Ectodermal cell (in vitro differentiated cells): ENCODE measurements around the gene MBD5.

ENCODE experiments used
- H3K27ac ChIP-seq: 2 replicates; pipeline ENCODE4 v1.7.0; 2013; ENCODE audit warnings: mild to moderate bottlenecking, low read depth, low read length; ENCODE audit not compliant: insufficient read depth, poor library complexity, severe bottlenecking
- H3K27me3 ChIP-seq: 2 replicates; pipeline ENCODE4 v1.7.0; 2013; ENCODE audit warnings: mild to moderate bottlenecking, low read length; ENCODE audit not compliant: insufficient read depth, control insufficient read depth, poor library complexity, severe bottlenecking
- H3K36me3 ChIP-seq: one replicate; pipeline ENCODE4 v1.7.0; 2013; ENCODE audit warnings: low read length; ENCODE audit not compliant: control insufficient read depth, insufficient read depth
- H3K4me1 ChIP-seq: one replicate; pipeline ENCODE4 v1.7.0; 2013; ENCODE audit warnings: low read length; ENCODE audit not compliant: control insufficient read depth, insufficient read depth
- H3K4me3 ChIP-seq: 2 replicates; pipeline ENCODE4 v1.7.0; 2013; ENCODE audit warnings: low read depth, low read length, control low read depth; ENCODE audit not compliant: insufficient read depth
- H3K9me3 ChIP-seq: 2 replicates; pipeline ENCODE4 v1.7.0; 2013; ENCODE audit warnings: mild to moderate bottlenecking, low read length, moderate library complexity; ENCODE audit not compliant: control insufficient read depth
- WGBS, 2 experiments: methylation state at CpG; one replicate each; pipeline ENCODE4 v1.1.7; 2013; ENCODE audit warnings: missing lambda C conversion rate in 2 of 2; 5-methylcytosine and 5-hydroxymethylcytosine counted together

The MBD5 gene

GRCh38 chr2:148165975-148166374 lies 145.1 kb downstream of the MBD5 start:
- Histone ChIP-seq H3K9me3 (no peaks in the 10 kb centered on the region), H3K4me1 (no peaks in the 10 kb centered on the region), H3K4me3 (no peak overlapping the region), H3K27ac (no peak overlapping the region), H3K36me3 (no peaks in the 10 kb centered on the region), H3K27me3 (no peaks in the 10 kb centered on the region)
- WGBS, 2 experiments = 100% methylated on average over 1 of the region's 1 CpG; no CpG with 5 or more reads in 1 of the 2 experiments

DNA sequence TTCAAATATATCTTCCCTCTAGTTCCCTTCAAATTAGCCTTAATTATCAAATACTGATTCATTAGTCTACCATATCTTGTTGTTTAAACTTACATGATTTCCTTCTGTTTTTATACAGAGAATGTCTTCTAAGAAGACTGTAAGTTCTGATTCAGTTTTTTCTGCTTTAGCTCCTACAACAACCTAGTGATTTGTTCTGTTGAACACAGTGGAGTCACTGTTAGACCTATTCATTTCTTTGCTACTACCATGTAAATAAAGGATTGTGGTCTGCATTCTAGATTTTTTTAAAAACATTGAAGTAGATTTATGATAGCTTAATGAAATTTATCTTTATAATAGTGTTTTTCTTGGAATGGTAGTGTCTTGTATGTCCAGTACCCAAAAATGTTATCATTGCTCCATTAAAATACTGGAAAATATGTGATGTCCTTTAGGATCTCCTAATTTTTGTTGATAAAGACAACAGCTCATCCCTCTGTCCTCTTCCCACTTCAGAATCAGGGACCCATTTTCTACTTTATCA lies 146.4 kb downstream of the MBD5 start:
- Histone ChIP-seq H3K27ac (no peak overlapping the region), H3K9me3 (no peaks in the 10 kb centered on the region), H3K4me1 (no peaks in the 10 kb centered on the region), H3K36me3 (no peaks in the 10 kb centered on the region), H3K4me3 (no peak overlapping the region), H3K27me3 (no peaks in the 10 kb centered on the region)

GRCh38 chr2:148167855-148168254 lies 147.0 kb downstream of the MBD5 start:
- no peaks in the 10 kb centered on the region for H3K27me3 ChIP-seq
- no peaks in the 10 kb centered on the region for H3K4me1 ChIP-seq
- no CpG with 5 or more reads among the region's 1 CpG for WGBS, 2 experiments
- H3K27ac ChIP-seq = no peak overlapping the region
- H3K9me3 ChIP-seq = no peaks in the 10 kb centered on the region
- no peak overlapping the region for H3K4me3 ChIP-seq
- no peaks in the 10 kb centered on the region for H3K36me3 ChIP-seq

DNA sequence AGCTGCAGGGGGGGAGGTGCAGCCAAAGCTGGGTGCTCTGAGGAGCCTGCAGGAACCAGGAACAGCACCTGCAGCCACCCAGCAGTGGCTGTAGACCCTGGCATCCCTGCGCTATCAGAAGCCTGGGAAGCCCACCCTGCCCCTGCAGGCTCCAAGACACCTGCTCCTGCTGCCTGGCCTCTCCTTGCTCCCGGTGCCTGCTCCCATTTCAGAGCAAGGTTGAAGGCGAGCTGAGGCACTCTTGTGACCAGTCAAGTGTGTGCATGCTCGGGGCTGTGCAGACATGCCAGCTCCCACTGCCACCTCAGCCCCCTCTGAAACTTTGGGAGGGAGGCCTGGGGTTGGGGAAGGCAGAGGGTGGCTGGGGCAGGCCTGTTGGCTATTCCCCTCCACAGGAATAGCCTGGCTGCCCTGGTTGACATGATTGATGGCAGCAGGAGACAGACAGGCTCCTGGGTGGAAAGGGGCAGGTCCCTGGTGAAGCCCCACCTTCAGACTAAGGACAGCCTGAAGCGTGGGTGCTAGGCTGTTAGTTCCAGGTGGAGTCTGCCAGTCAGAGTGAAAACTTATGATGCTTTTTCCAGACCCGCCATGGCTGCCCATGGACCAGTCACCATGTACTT lies 151.4 kb downstream of the MBD5 start:
- Histone ChIP-seq H3K27me3 (no peaks in the 10 kb centered on the region), H3K36me3 (no peaks in the 10 kb centered on the region), H3K4me1 (no peaks in the 10 kb centered on the region), H3K9me3 (no peaks in the 10 kb centered on the region), H3K4me3 (no peak overlapping the region), H3K27ac (no peak overlapping the region)
- WGBS, 2 experiments = 74 to 75% methylated on average over 6 of the region's 6 CpGs

- H3K27me3 ChIP-seq = no peaks in the 10 kb centered on the region
- no peaks in the 10 kb centered on the region for H3K9me3 ChIP-seq
- no peaks in the 10 kb centered on the region for H3K36me3 ChIP-seq
- H3K4me1 ChIP-seq = no peaks in the 10 kb centered on the region
- H3K4me3 ChIP-seq = no peak overlapping the region
- WGBS, 2 experiments = 96 to 97% methylated on average over 12 of the region's 12 CpGs
- H3K27ac ChIP-seq = no peak overlapping the region
These were observed 152.3 kb downstream of the MBD5 start for GRCh38 chr2:148173168-148173567.

GRCh38 chr2:148177559-148177958 lies 156.7 kb downstream of the MBD5 start:
- H3K27ac ChIP-seq = no peak overlapping the region
- no peaks in the 10 kb centered on the region for H3K36me3 ChIP-seq
- no peaks in the 10 kb centered on the region for H3K27me3 ChIP-seq
- 100% methylated on average over 1 of the region's 1 CpG; no CpG with 5 or more reads in 1 of the 2 experiments for WGBS, 2 experiments
- no peak overlapping the region for H3K4me3 ChIP-seq
- no peaks in the 10 kb centered on the region for H3K4me1 ChIP-seq
- no peaks in the 10 kb centered on the region for H3K9me3 ChIP-seq

DNA sequence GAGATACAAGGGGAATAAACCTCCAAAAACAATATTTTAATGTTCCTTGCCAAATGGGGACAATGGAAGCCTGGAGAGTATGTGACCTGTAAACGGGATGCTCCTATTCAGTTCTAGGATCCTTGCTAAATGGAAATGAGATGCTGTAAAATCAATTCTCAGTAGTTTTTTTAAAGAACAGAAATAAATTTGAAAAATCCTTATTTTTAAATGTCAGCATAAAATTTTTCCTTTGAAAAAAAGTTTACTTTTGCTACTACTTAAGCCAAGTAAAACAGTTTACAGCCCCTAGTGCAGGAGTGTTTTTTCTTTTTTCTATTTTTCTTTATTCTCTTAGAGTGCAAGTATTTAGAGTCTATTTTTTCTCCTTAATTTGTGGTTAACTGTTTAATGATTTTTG lies 158.8 kb downstream of the MBD5 start:
- H3K4me3 ChIP-seq = no peak overlapping the region
- H3K36me3 ChIP-seq = no peaks in the 10 kb centered on the region
- H3K27me3 ChIP-seq = no peaks in the 10 kb centered on the region
- 92 to 100% methylated on average over 1 of the region's 1 CpG for WGBS, 2 experiments
- no peaks in the 10 kb centered on the region for H3K9me3 ChIP-seq
- no peak overlapping the region for H3K27ac ChIP-seq
- no peaks in the 10 kb centered on the region for H3K4me1 ChIP-seq

DNA sequence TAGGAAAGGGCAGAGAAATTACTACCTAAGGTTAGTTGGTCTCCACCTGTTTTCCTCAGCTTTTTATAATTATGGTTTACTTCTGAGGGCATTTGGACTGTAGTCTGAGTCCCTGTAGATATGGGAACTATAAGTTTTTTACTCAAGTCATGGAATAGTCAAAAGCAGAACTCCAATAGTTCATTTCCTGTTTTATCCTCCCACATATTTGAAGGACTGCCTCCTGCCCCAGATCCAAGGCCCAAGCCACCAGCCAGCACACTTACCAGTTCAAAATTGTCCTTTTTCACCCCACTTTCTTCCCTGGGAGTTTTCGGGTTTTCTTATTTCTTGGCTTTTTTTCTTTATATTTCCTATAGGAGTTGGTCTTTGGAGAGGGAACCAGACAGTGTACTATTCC lies 164.1 kb downstream of the MBD5 start:
- WGBS, 2 experiments = 100% methylated on average over 1 of the region's 1 CpG; no CpG with 5 or more reads in 1 of the 2 experiments
- Histone ChIP-seq H3K4me1 (no peaks in the 10 kb centered on the region), H3K4me3 (no peak overlapping the region), H3K27me3 (no peaks in the 10 kb centered on the region), H3K36me3 (no peaks in the 10 kb centered on the region), H3K27ac (no peak overlapping the region), H3K9me3 (no peaks in the 10 kb centered on the region)

- Histone ChIP-seq H3K27me3 (no peaks in the 10 kb centered on the region), H3K9me3 (no peaks in the 10 kb centered on the region), H3K4me1 (no peaks in the 10 kb centered on the region), H3K4me3 (no peak overlapping the region), H3K27ac (no peak overlapping the region), H3K36me3 (no peaks in the 10 kb centered on the region)
These were observed 174.0 kb downstream of the MBD5 start for GRCh38 chr2:148194882-148195281.

- H3K36me3 ChIP-seq = no peaks in the 10 kb centered on the region
- no peak overlapping the region for H3K27ac ChIP-seq
- H3K9me3 ChIP-seq = no peaks in the 10 kb centered on the region
- WGBS, 2 experiments = 88 to 90% methylated on average over 15 of the region's 15 CpGs
- no peak overlapping the region for H3K4me3 ChIP-seq
- no peaks in the 10 kb centered on the region for H3K4me1 ChIP-seq
- H3K27me3 ChIP-seq = no peaks in the 10 kb centered on the region
These were observed 180.4 kb downstream of the MBD5 start for GRCh38 chr2:148201075-148202004.
